Fibroblast of lung (primary cell): ENCODE measurements around the gene ATXN7L1. TPM values are rescaled to one million over a fixed set of nuclear protein-coding genes. Genes with fewer than 3 reads are reported as not detected.

Experiments
- DNase-seq, 2 donors: peaks; one replicate each; pipeline versions ENCODE4 v3.0.0 to v3.0.0-alpha.2; 2010; ENCODE audit warnings: low read depth in 2 of 2
- H2AFZ ChIP-seq: 2 replicates; pipeline ENCODE4 v1.5.1; 2012; ENCODE audit warnings: low read length, control low read depth, inconsistent platforms
- H3K27ac ChIP-seq: 2 replicates; pipeline ENCODE4 v1.5.1; 2011; ENCODE audit warnings: low read length, control low read depth; ENCODE audit not compliant: insufficient read depth
- H3K27me3 ChIP-seq: 2 replicates; pipeline ENCODE4 v1.5.1; 2011; ENCODE audit warnings: mild to moderate bottlenecking, low read length; ENCODE audit not compliant: control insufficient read depth, insufficient read depth
- H3K36me3 ChIP-seq: 2 replicates; pipeline ENCODE4 v1.5.1; 2011; ENCODE audit warnings: low read length; ENCODE audit not compliant: control insufficient read depth, insufficient read depth
- H3K4me1 ChIP-seq: 2 replicates; pipeline ENCODE4 v1.5.1; 2011; ENCODE audit warnings: low read length; ENCODE audit not compliant: control insufficient read depth, insufficient read depth; ENCODE audit errors: extremely low read depth
- H3K4me2 ChIP-seq: 2 replicates; pipeline ENCODE4 v1.5.1; 2011; ENCODE audit warnings: low read length, control low read depth; ENCODE audit not compliant: insufficient read depth; ENCODE audit errors: extremely low read depth
- H3K4me3 ChIP-seq, 4 experiments: fragments of 200-600 bp in 1 of 4; sonication (generic) in 1 of 4; replicated peaks in 1 of 4; 2 replicates each; pipeline ENCODE4 v1.5.1; 2011 to 2016; ENCODE audit warnings: low read length in 4 of 4, low read depth in 3 of 4, mild to moderate bottlenecking in 3 of 4, control low read depth in 2 of 4, inconsistent platforms in 1 of 4, mixed read lengths in 1 of 4; ENCODE audit not compliant: insufficient read depth in 1 of 4; ENCODE audit errors: control extremely low read depth in 1 of 4
- H3K79me2 ChIP-seq: 2 replicates; pipeline ENCODE4 v1.5.1; 2012; ENCODE audit warnings: mild to moderate bottlenecking, low read length, inconsistent platforms; ENCODE audit not compliant: control insufficient read depth, insufficient read depth
- H3K9ac ChIP-seq: 2 replicates; pipeline ENCODE4 v1.5.1; 2011; ENCODE audit warnings: mild to moderate bottlenecking, low read length, control low read depth; ENCODE audit not compliant: insufficient read depth
- H3K9me3 ChIP-seq: 2 replicates; pipeline ENCODE4 v1.5.1; 2012; ENCODE audit warnings: low read depth, low read length; ENCODE audit not compliant: control insufficient read depth, insufficient read depth
- H4K20me1 ChIP-seq: 2 replicates; pipeline ENCODE4 v1.5.1; 2011; ENCODE audit warnings: low read length; ENCODE audit not compliant: control insufficient read depth, insufficient read depth; ENCODE audit errors: extremely low read depth
- CTCF ChIP-seq, 2 donors: IDR thresholded peaks in 1 of 2; conservative IDR thresholded peaks in 1 of 2; 1 replicate in 1 of 2; 2 replicates in 1 of 2; pipeline ENCODE4 v1.5.1; 2011 to 2012; ENCODE audit warnings: low read length in 2 of 2, control low read depth in 1 of 2, inconsistent platforms in 1 of 2, low read depth in 1 of 2, mild to moderate bottlenecking in 1 of 2
- EZH2 ChIP-seq: IDR thresholded peaks from 2 replicates; pipeline ENCODE4 v1.5.1; 2012; ENCODE audit warnings: low read length, control low read depth, mild to moderate bottlenecking; ENCODE audit errors: missing control alignments
- polyA plus RNA-seq, 2 donors: library from polyadenylated mRNA; depleted of rRNA in 1 of 2; stranded (reverse) in 1 of 2; unstranded in 1 of 2; fragments of >200 nt; gene quantifications; 2 replicates each; pipeline ENCODE4 v1.2.1, GENCODE V29; 2011 to 2012; ENCODE audit warnings: missing spikeins in 1 of 2
- total RNA-seq: library from RNA; depleted of rRNA; stranded (reverse); fragments of >200 nt; gene quantifications from 2 replicates; pipeline ENCODE4 v1.2.1, GENCODE V29; 2014

Gene ATXN7L1
- total and polyA plus RNA-seq, 2 donors (not counting 1 experiment from before 2014, with no cell fraction given): 5.1 to 9.4 TPM

GRCh38 chr7:105590793-105591192 lies 285.6 kb downstream of the ATXN7L1 start:
- H3K9me3 ChIP-seq: no peaks in the 10 kb centered on the region
- no peak overlapping the region for H3K4me2 ChIP-seq
- no peaks in the 10 kb centered on the region for H3K79me2 ChIP-seq
- no peaks in the 10 kb centered on the region for H3K4me1 ChIP-seq
- no peak overlapping the region for H3K27ac ChIP-seq
- H3K9ac ChIP-seq: no peak overlapping the region
- H3K27me3 ChIP-seq: no peaks in the 10 kb centered on the region
- TF ChIP-seq CTCF (conservative IDR thresholded peaks at IDR 0.05 in 1 of 2, IDR thresholded peaks at IDR 0.05 in 1 of 2; ENCODE audit: low read depth in 1 of 2, low read length in 2 of 2) (no peak), EZH2 (no peak)
- H3K36me3 ChIP-seq: no peaks in the 10 kb centered on the region
- no peak for DNase-seq
- no peak overlapping the region for H2AFZ ChIP-seq
- no peaks in the 10 kb centered on the region for H4K20me1 ChIP-seq
- no peak overlapping the region for H3K4me3 ChIP-seq

- Histone ChIP-seq H3K9ac (no peak overlapping the region), H3K4me3 (no peak overlapping the region), H3K79me2 (no peaks in the 10 kb centered on the region), H2AFZ (no peak overlapping the region), H4K20me1 (no peaks in the 10 kb centered on the region), H3K27ac (no peak overlapping the region), H3K4me2 (no peak overlapping the region), H3K27me3 (no peaks in the 10 kb centered on the region), H3K4me1 (no peaks in the 10 kb centered on the region), H3K36me3 (no peaks in the 10 kb centered on the region), H3K9me3 (no peaks in the 10 kb centered on the region)
- peak; percentile 68 to 85 for DNase-seq
- TF ChIP-seq EZH2: no peak
- TF ChIP-seq CTCF (conservative IDR thresholded peaks at IDR 0.05 in 1 of 2, IDR thresholded peaks at IDR 0.05 in 1 of 2; ENCODE audit: low read depth in 1 of 2, low read length in 2 of 2): peak; percentile 53 to 75
These were observed 286.9 kb downstream of the ATXN7L1 start for GRCh38 chr7:105589356-105590077.

GRCh38 chr7:105587909-105588635 lies 288.3 kb downstream of the ATXN7L1 start:
- peak in 1 of 2 donors; percentile 11 for DNase-seq

More at GRCh38 chr7:105587909-105588635, 288.3 kb downstream of the ATXN7L1 start:
- no peaks in the 10 kb centered on the region for H3K9me3 ChIP-seq
- no peaks in the 10 kb centered on the region for H3K79me2 ChIP-seq
- H3K36me3 ChIP-seq: no peaks in the 10 kb centered on the region
- H3K4me3 ChIP-seq: no peak overlapping the region
- no peaks in the 10 kb centered on the region for H3K4me1 ChIP-seq
- H2AFZ ChIP-seq: peak overlapping the region; percentile 28
- no peak overlapping the region for H3K27ac ChIP-seq
- TF ChIP-seq CTCF (conservative IDR thresholded peaks at IDR 0.05 in 1 of 2, IDR thresholded peaks at IDR 0.05 in 1 of 2; ENCODE audit: low read depth in 1 of 2, low read length in 2 of 2) (no peak), EZH2 (no peak)
- H3K9ac ChIP-seq: no peak overlapping the region
- no peaks in the 10 kb centered on the region for H3K27me3 ChIP-seq
- H3K4me2 ChIP-seq: no peak overlapping the region
- H4K20me1 ChIP-seq: no peaks in the 10 kb centered on the region
